Activated T-cell treated with anti-CD3 and anti-CD28 coated beads, Interleukin-2, amount 50 U/mL, for 72 hours (primary cell): ENCODE measurements around the gene HAX1. TPM values are rescaled to one million over a fixed set of nuclear protein-coding genes. Genes with fewer than 3 reads are reported as not detected.

Experiments
- ATAC-seq, 2 donors: fragments of 150-1000 bp; cut with Tn5 transposase; replicated peaks in 1 of 2; 2 replicates each; pipeline ENCODE4 v1.10.0; 2021; ENCODE audit warnings: moderate library complexity in 2 of 2, mild to moderate bottlenecking in 1 of 2
- DNase-seq, 2 donors: peaks; one replicate each; pipeline ENCODE4 v3.0.0; 2021 to 2022; ENCODE audit warnings: mixed read lengths in 1 of 2
- H3K27ac Mint-ChIP-seq: one replicate; pipeline ENCODE4 v1.8.0; 2022; ENCODE audit warnings: mild to moderate bottlenecking, moderate library complexity, mixed read lengths
- H3K27me3 Mint-ChIP-seq: one replicate; pipeline ENCODE4 v1.8.0; 2022; ENCODE audit warnings: low read depth, mixed read lengths
- H3K36me3 Mint-ChIP-seq, 2 donors: one replicate each; pipeline ENCODE4 v1.8.0; 2022; ENCODE audit warnings: mixed read lengths in 2 of 2, mild to moderate bottlenecking in 1 of 2; ENCODE audit not compliant: insufficient read depth in 2 of 2
- H3K4me1 Mint-ChIP-seq: one replicate; pipeline ENCODE4 v1.8.0; 2022; ENCODE audit warnings: low read depth, mixed read lengths
- H3K4me3 Mint-ChIP-seq, 2 donors: one replicate each; pipeline ENCODE4 v1.8.0; 2022; ENCODE audit warnings: mild to moderate bottlenecking in 2 of 2, mixed read lengths in 2 of 2, moderate library complexity in 2 of 2
- H3K9me3 Mint-ChIP-seq, 2 donors: one replicate each; pipeline ENCODE4 v1.8.0; 2022; ENCODE audit warnings: mixed read lengths in 2 of 2
- total RNA-seq, 2 donors: library from RNA; stranded (reverse); gene quantifications; one replicate each; pipeline ENCODE4 v1.2.3, GENCODE V29; 2022

Gene HAX1
- total RNA-seq, 2 donors from 2014 or later, result 306 to 310 TPM

GRCh38 chr1:154324241-154324640 lies 51.8 kb downstream of the HAX1 start:
- DNase-seq, result no peak
- no peaks in the 10 kb centered on the region for H3K9me3 Mint-ChIP-seq
- no peaks in the 10 kb centered on the region for H3K36me3 Mint-ChIP-seq
- ATAC-seq, result no peak
- peak overlapping the region; percentile 18 for H3K27ac Mint-ChIP-seq
- H3K27me3 Mint-ChIP-seq, result no peaks in the 10 kb centered on the region
- H3K4me3 Mint-ChIP-seq, result peak overlapping the region; percentile 91 to 96
- H3K4me1 Mint-ChIP-seq, result peaks cover 39% of the 10 kb centered on the region

- ATAC-seq, result peak; percentile 66 to 70
- Mint-ChIP-seq H3K27ac (peak within 1 kb of the TSS; percentile 79), H3K9me3 (no peaks in the 10 kb centered on the region), H3K4me3 (peak within 1 kb of the TSS; percentile 91 to 96), H3K4me1 (peaks cover 46% of the 10 kb centered on the region), H3K27me3 (no peaks in the 10 kb centered on the region), H3K36me3 (no peaks in the 10 kb centered on the region)
- peak; percentile 88 to 90 for DNase-seq
These were observed 52.5 kb downstream of the HAX1 start, which contains the start of gene ATP8B2 for GRCh38 chr1:154324669-154325582. Gene ATP8B2, plus strand, starts transcription at chr1:154325525. Its CDS starts 2,617 bp downstream, at chr1:154328142.

Other genes with a start within 250 kb of the HAX1 start
- gene NUP210L, start 117.6 kb upstream of the HAX1 start, total RNA-seq, result under 1 TPM; 0.07 to 0.14 TPM
- gene TPM3, start 80.5 kb upstream of the HAX1 start, total RNA-seq, result 100 to 1,000 TPM; 456 to 468 TPM
- gene CFAP141, start 66.3 kb upstream of the HAX1 start, total RNA-seq, result not detected
- 100 to 1,000 TPM; 166 to 171 TPM for gene UBAP2L, start 51.7 kb upstream of the HAX1 start, total RNA-seq
- gene AQP10, start 48.5 kb downstream of the HAX1 start, total RNA-seq, result not detected
- gene ATP8B2, start 52.9 kb downstream of the HAX1 start, total RNA-seq, result 10 to 100 TPM; 37.4 to 52.6 TPM
- gene IL6R, start 132.7 kb downstream of the HAX1 start, total RNA-seq, result 10 to 100 TPM in 1 of 2 donors, 1 to 10 TPM in 1; 5.7 to 12.6 TPM
- under 1 TPM in 1 of 2 donors, not detected in 1; 0.86 TPM for gene TDRD10, start 229.6 kb downstream of the HAX1 start, total RNA-seq
- under 1 TPM; 0.19 to 0.49 TPM for gene SHE, start 229.8 kb downstream of the HAX1 start, total RNA-seq